Measurements from ENCODE around the gene EIF2AK3.

DNA sequence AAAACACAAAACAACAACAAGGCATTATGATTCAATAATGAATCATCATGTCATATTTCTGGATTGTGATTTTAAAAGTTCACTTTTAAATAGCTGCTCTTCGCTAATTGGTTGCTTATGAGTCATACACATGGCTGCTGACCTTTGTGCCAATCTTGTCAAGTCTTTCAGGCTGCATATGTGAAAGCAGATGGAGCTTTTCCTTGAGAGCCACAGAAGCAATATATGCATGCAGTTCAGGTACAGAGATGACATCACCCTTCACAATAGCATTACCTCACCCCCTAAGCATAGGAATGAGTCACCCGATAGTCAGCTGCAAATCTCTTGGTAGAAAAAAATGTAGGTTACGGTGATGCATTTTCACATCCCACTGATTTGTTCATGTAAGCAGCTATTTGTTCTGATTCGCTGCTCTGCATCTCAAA lies 27.2 kb downstream of the EIF2AK3 start:
- TF ChIP-seq POLR2A (IDR thresholded peaks at IDR 0.05): no peak
- TF ChIP-seq, protein P1, sequence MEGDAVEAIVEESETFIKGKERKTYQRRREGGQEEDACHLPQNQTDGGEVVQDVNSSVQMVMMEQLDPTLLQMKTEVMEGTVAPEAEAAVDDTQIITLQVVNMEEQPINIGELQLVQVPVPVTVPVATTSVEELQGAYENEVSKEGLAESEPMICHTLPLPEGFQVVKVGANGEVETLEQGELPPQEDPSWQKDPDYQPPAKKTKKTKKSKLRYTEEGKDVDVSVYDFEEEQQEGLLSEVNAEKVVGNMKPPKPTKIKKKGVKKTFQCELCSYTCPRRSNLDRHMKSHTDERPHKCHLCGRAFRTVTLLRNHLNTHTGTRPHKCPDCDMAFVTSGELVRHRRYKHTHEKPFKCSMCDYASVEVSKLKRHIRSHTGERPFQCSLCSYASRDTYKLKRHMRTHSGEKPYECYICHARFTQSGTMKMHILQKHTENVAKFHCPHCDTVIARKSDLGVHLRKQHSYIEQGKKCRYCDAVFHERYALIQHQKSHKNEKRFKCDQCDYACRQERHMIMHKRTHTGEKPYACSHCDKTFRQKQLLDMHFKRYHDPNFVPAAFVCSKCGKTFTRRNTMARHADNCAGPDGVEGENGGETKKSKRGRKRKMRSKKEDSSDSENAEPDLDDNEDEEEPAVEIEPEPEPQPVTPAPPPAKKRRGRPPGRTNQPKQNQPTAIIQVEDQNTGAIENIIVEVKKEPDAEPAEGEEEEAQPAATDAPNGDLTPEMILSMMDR (IDR thresholded peaks at IDR 0.05): no peak

Measured in ovary (tissue), 3 donors.